Measurements from ENCODE around the gene RSPH1.

GRCh38 chr21:42541618-42542017 is 45.6 kb upstream of the RSPH1 start:
- TF ChIP-seq ZNF274 (IDR thresholded peaks at IDR 0.05; ENCODE audit: low read depth, low read length) (no peak), YY1 (IDR thresholded peaks at IDR 0.05; ENCODE audit: insufficient read depth, insufficient read length) (no peak), SUZ12 (IDR thresholded peaks at IDR 0.05; ENCODE audit: extremely low read depth, insufficient read depth, insufficient read length) (no peak)

All from NT2/D1 (cell line).